GM12891 (cell line): Measurements from ENCODE around the gene RTKN2.

Source experiments
- POLR2A ChIP-seq: IDR thresholded peaks from 2 replicates; pipeline ENCODE4 v1.6.1; 2011; ENCODE audit warnings: low read depth, low read length, control low read depth
- POLR2AphosphoS5 ChIP-seq: IDR thresholded peaks from 2 replicates; pipeline ENCODE4 v1.6.1; 2011; ENCODE audit warnings: low read depth, low read length, control low read depth
- POU2F2 ChIP-seq: IDR thresholded peaks from 2 replicates; pipeline ENCODE4 v1.6.1; 2011; ENCODE audit warnings: low read depth, mild to moderate bottlenecking, control low read depth, low read length, moderate library complexity
- SPI1 ChIP-seq: IDR thresholded peaks from 2 replicates; pipeline ENCODE4 v1.6.1; 2011; ENCODE audit warnings: low read depth, low read length, control low read depth
- TAF1 ChIP-seq: IDR thresholded peaks from 2 replicates; pipeline ENCODE4 v1.6.1; 2011; ENCODE audit warnings: low read depth, low read length, control low read depth

GRCh38 chr10:62258926-62259325 is 9.7 kb downstream of the RTKN2 start:
- TF ChIP-seq POLR2AphosphoS5, result no peak
- no peak for TF ChIP-seq POLR2A
- no peak for TF ChIP-seq TAF1
- no peak for TF ChIP-seq SPI1
- no peak for TF ChIP-seq POU2F2
